ENCODE data around the gene RIOK3. TPM values are rescaled to one million over a fixed set of nuclear protein-coding genes. Genes with fewer than 3 reads are reported as not detected.

RIOK3 gene
- total RNA-seq, 2 donors from 2014 or later, result 76.6 to 165 TPM

- Histone ChIP-seq H3K9me3 (no peaks in the 10 kb centered on the region), H3K4me1 (no peaks in the 10 kb centered on the region), H3K27me3 (no peaks in the 10 kb centered on the region), H3K27ac (no peak overlapping the region), H3K36me3 (no peaks in the 10 kb centered on the region), H3K4me3 (no peak overlapping the region), H3K9ac (ENCODE audit: low read depth in 2 of 2, low read length in 2 of 2) (no peak overlapping the region)
- intact Hi-C loops (cut with DNase I), result no loop called here
- TF ChIP-seq, protein P1, sequence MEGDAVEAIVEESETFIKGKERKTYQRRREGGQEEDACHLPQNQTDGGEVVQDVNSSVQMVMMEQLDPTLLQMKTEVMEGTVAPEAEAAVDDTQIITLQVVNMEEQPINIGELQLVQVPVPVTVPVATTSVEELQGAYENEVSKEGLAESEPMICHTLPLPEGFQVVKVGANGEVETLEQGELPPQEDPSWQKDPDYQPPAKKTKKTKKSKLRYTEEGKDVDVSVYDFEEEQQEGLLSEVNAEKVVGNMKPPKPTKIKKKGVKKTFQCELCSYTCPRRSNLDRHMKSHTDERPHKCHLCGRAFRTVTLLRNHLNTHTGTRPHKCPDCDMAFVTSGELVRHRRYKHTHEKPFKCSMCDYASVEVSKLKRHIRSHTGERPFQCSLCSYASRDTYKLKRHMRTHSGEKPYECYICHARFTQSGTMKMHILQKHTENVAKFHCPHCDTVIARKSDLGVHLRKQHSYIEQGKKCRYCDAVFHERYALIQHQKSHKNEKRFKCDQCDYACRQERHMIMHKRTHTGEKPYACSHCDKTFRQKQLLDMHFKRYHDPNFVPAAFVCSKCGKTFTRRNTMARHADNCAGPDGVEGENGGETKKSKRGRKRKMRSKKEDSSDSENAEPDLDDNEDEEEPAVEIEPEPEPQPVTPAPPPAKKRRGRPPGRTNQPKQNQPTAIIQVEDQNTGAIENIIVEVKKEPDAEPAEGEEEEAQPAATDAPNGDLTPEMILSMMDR (IDR thresholded peaks at IDR 0.05), result no peak
- DNase-seq, result no peak
Measured at GRCh38 chr18:23440131-23440530, 13.0 kb upstream of the RIOK3 start.

DNA sequence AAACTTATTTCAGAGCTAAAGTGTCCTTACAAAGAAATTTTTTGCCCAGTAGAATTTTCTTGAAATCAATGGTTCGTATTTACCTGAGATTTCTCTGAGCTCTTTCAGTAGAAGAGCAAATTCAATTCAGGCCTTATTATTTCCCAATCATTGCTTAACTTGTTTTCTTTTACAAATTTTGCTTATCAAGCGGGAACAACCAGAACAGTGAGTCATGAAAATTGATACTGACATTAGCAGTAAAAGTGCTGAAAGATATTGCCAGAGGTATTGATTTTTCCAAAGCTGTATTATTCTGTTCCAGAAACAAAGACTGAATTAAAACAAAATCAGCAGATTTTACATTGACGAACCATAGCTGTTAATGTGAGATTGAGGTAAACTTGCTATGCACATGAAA lies 10.1 kb upstream of the RIOK3 start:
- Histone ChIP-seq H3K27me3 (no peaks in the 10 kb centered on the region), H3K27ac (no peak overlapping the region), H3K9me3 (no peaks in the 10 kb centered on the region), H3K36me3 (no peaks in the 10 kb centered on the region), H3K9ac (ENCODE audit: low read depth in 2 of 2, low read length in 2 of 2) (no peak overlapping the region), H3K4me3 (no peak overlapping the region), H3K4me1 (no peaks in the 10 kb centered on the region)
- intact Hi-C loops (cut with DNase I), result no loop called here
- no peak for DNase-seq
- TF ChIP-seq, protein P1 (IDR thresholded peaks at IDR 0.05), result no peak

DNA sequence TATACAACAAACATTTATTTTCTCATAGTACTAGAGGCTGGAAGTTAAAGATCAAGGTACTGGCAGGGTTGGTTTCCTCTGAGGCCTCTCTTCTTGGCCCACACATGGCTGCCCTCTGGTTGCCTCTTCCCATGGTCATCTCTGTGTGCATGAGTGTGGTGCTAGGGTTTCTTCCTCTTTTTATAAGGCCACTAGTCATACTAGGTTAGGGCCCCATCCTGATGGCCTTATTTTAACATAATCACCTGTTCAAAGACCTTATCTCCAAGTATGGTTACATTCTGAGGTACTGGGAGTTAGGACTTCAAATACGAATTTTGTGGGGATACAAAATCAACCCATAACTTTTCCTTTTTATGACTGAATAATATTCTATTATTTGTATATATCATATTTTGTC lies 4.8 kb upstream of the RIOK3 start:
- Histone ChIP-seq H3K4me3 (no peak overlapping the region), H3K27me3 (no peaks in the 10 kb centered on the region)
- intact Hi-C loops (cut with DNase I), result no loop called here

DNA sequence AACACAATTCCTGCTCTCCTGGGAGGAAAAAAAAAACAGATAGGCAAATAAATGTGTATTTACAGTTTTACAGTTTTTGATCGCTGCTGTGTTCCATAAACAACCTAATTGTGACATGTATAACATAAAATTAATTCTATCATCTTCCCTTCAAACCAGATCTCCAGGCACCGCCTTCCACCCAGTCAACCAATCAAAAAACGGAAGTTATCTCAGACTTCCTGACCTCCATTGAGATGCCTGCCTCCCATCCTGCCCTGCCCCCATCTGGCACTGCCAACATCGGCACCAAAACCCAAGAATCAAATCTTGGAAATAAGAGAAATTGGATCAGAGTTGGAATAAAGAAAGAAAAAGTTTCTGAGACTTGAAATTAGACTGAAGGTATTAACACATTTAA lies 3.1 kb upstream of the RIOK3 start:
- intact Hi-C loops (cut with DNase I), result no loop called here
- peaks cover 3% of the 10 kb centered on the region for H3K4me1 ChIP-seq
- H3K36me3 ChIP-seq, result no peaks in the 10 kb centered on the region
- H3K9me3 ChIP-seq, result no peaks in the 10 kb centered on the region
- no peak overlapping the region for H3K4me3 ChIP-seq
- TF ChIP-seq, protein P1 (IDR thresholded peaks at IDR 0.05), result no peak
- H3K27me3 ChIP-seq, result no peaks in the 10 kb centered on the region
- H3K9ac ChIP-seq (ENCODE audit: low read depth in 2 of 2, low read length in 2 of 2), result no peak overlapping the region
- DNase-seq, result no peak
- no peak overlapping the region for H3K27ac ChIP-seq

More for the DNA sequence above, 4.8 kb upstream of the RIOK3 start:
- DNase-seq, result no peak
- Histone ChIP-seq H3K9ac (ENCODE audit: low read depth in 2 of 2, low read length in 2 of 2) (no peak overlapping the region), H3K9me3 (no peaks in the 10 kb centered on the region), H3K27ac (no peak overlapping the region), H3K36me3 (no peaks in the 10 kb centered on the region), H3K4me1 (peaks cover 3% of the 10 kb centered on the region)
- TF ChIP-seq, protein P1 (IDR thresholded peaks at IDR 0.05), result no peak

DNA sequence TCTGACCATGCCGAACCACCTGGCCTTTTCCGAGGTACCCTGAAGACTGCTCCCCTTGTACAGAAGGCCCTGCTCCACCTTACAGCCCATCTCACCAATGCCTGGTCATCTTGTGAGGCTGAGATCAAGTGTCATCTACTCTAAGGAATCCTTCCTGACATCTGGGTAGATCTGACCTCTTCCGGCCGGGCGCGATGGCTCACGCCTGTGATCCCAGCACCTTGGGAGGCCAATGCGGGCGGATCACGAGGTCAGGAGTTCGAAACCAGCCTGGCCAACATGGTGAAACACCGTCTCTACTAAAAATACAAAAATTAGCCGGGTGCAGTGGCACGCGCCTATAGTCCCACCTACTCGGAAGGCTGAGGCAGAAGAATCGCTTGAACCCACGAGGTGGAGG lies 2.1 kb upstream of the RIOK3 start:
- Histone ChIP-seq H3K4me1 (peaks cover 3% of the 10 kb centered on the region), H3K4me3 (no peak overlapping the region), H3K9me3 (no peaks in the 10 kb centered on the region), H3K36me3 (no peaks in the 10 kb centered on the region), H3K9ac (ENCODE audit: low read depth in 2 of 2, low read length in 2 of 2) (no peak overlapping the region), H3K27me3 (no peaks in the 10 kb centered on the region), H3K27ac (no peak overlapping the region)
- intact Hi-C loops (cut with DNase I), result no loop called here
- TF ChIP-seq, protein P1 (IDR thresholded peaks at IDR 0.05), result no peak
- no peak for DNase-seq

GRCh38 chr18:23451491-23451890 lies 1.6 kb upstream of the RIOK3 start:
- no peak overlapping the region for H3K9ac ChIP-seq (ENCODE audit: low read depth in 2 of 2, low read length in 2 of 2)
- no peak for DNase-seq
- H3K9me3 ChIP-seq, result no peaks in the 10 kb centered on the region
- no peak overlapping the region for H3K4me3 ChIP-seq
- no peaks in the 10 kb centered on the region for H3K36me3 ChIP-seq
- intact Hi-C loops (cut with DNase I), result no loop called here
- no peaks in the 10 kb centered on the region for H3K27me3 ChIP-seq
- peaks cover 3% of the 10 kb centered on the region for H3K4me1 ChIP-seq
- no peak overlapping the region for H3K27ac ChIP-seq
- TF ChIP-seq, protein P1 (IDR thresholded peaks at IDR 0.05), result no peak
